ENCODE results near the gene NRXN3. TPM values are rescaled to one million over a fixed set of nuclear protein-coding genes. Genes with fewer than 3 reads are reported as not detected.

Gene NRXN3
- total RNA-seq, 1 donor from 2014 or later, result 19.8 TPM

- Mint-ChIP-seq H3K36me3 (no peaks in the 10 kb centered on the region), H3K4me1 (ENCODE audit: unreplicated experiment) (peaks cover 5% of the 10 kb centered on the region), H3K27me3 (no peaks in the 10 kb centered on the region), H3K9me3 (no peaks in the 10 kb centered on the region), H3K27ac (no peak overlapping the region), H3K4me3 (no peak overlapping the region)
- no peak for DNase-seq (ENCODE audit: extremely low spot score, unreplicated experiment)
- TF ChIP-seq CTCF (conservative IDR thresholded peaks at IDR 0.05), result no peak
Measured at GRCh38 chr14:79064214-79064613, 894.0 kb downstream of the NRXN3 start.

GRCh38 chr14:79074510-79074909 is 904.3 kb downstream of the NRXN3 start:
- Mint-ChIP-seq H3K9me3 (no peaks in the 10 kb centered on the region), H3K27ac (no peak overlapping the region), H3K36me3 (no peaks in the 10 kb centered on the region), H3K27me3 (peaks cover 5% of the 10 kb centered on the region), H3K4me1 (ENCODE audit: unreplicated experiment) (no peaks in the 10 kb centered on the region), H3K4me3 (no peak overlapping the region)
- TF ChIP-seq CTCF (conservative IDR thresholded peaks at IDR 0.05), result no peak
- DNase-seq (ENCODE audit: extremely low spot score, unreplicated experiment), result no peak

GRCh38 chr14:79076428-79076827 is 906.3 kb downstream of the NRXN3 start:
- no peaks in the 10 kb centered on the region for H3K27me3 Mint-ChIP-seq
- H3K27ac Mint-ChIP-seq, result no peak overlapping the region
- no peak overlapping the region for H3K4me3 Mint-ChIP-seq

GRCh38 chr14:79077096-79077495 is 906.9 kb downstream of the NRXN3 start:
- Mint-ChIP-seq H3K36me3 (no peaks in the 10 kb centered on the region), H3K27ac (no peak overlapping the region)

More at GRCh38 chr14:79076428-79076827, 906.3 kb downstream of the NRXN3 start:
- no peak for TF ChIP-seq CTCF (conservative IDR thresholded peaks at IDR 0.05)
- Mint-ChIP-seq H3K36me3 (no peaks in the 10 kb centered on the region), H3K9me3 (no peaks in the 10 kb centered on the region), H3K4me1 (ENCODE audit: unreplicated experiment) (no peaks in the 10 kb centered on the region)
- DNase-seq (ENCODE audit: extremely low spot score, unreplicated experiment), result no peak

GRCh38 chr14:79080040-79080439 is 909.9 kb downstream of the NRXN3 start:
- Mint-ChIP-seq H3K4me1 (ENCODE audit: unreplicated experiment) (no peaks in the 10 kb centered on the region), H3K4me3 (no peak overlapping the region)
- TF ChIP-seq CTCF (conservative IDR thresholded peaks at IDR 0.05), result no peak

More at GRCh38 chr14:79077096-79077495, 906.9 kb downstream of the NRXN3 start:
- TF ChIP-seq CTCF (conservative IDR thresholded peaks at IDR 0.05), result no peak
- Mint-ChIP-seq H3K4me3 (no peak overlapping the region), H3K4me1 (ENCODE audit: unreplicated experiment) (no peaks in the 10 kb centered on the region), H3K9me3 (no peaks in the 10 kb centered on the region), H3K27me3 (no peaks in the 10 kb centered on the region)
- DNase-seq (ENCODE audit: extremely low spot score, unreplicated experiment), result no peak

GRCh38 chr14:79082883-79083282 is 912.7 kb downstream of the NRXN3 start:
- Mint-ChIP-seq H3K27ac (no peak overlapping the region), H3K36me3 (no peaks in the 10 kb centered on the region), H3K4me3 (no peak overlapping the region), H3K4me1 (ENCODE audit: unreplicated experiment) (no peaks in the 10 kb centered on the region), H3K27me3 (no peaks in the 10 kb centered on the region), H3K9me3 (no peaks in the 10 kb centered on the region)
- no peak for DNase-seq (ENCODE audit: extremely low spot score, unreplicated experiment)
- no peak for TF ChIP-seq CTCF (conservative IDR thresholded peaks at IDR 0.05)

More at GRCh38 chr14:79080040-79080439, 909.9 kb downstream of the NRXN3 start:
- H3K27me3 Mint-ChIP-seq, result no peaks in the 10 kb centered on the region
- DNase-seq (ENCODE audit: extremely low spot score, unreplicated experiment), result no peak
- no peaks in the 10 kb centered on the region for H3K36me3 Mint-ChIP-seq
- H3K27ac Mint-ChIP-seq, result no peak overlapping the region
- no peaks in the 10 kb centered on the region for H3K9me3 Mint-ChIP-seq
